K562 (cell line): Measurements from ENCODE around the gene ST6GAL1. TPM values are rescaled to one million over a fixed set of nuclear protein-coding genes. Genes with fewer than 3 reads are reported as not detected.

Source experiments
- CCNT2 ChIP-seq: IDR thresholded peaks from 2 replicates; pipeline ENCODE4 v1.6.1; 2011; ENCODE audit warnings: borderline replicate concordance, low read depth, mild to moderate bottlenecking, moderate library complexity, mixed read lengths, low read length; ENCODE audit not compliant: insufficient read length; ENCODE audit errors: extremely low read depth
- MAFF ChIP-seq: IDR thresholded peaks from 2 replicates; pipeline ENCODE4 v1.6.1; 2012; ENCODE audit warnings: low read length, improper control_type of control experiment
- MGA ChIP-seq: fragments of 450-650 bp; IDR thresholded peaks from 2 replicates; pipeline ENCODE4 v1.6.1; 2016; ENCODE audit warnings: mild to moderate bottlenecking, moderate library complexity
- MYNN ChIP-seq, 2 experiments: sonication (generic); formaldehyde crosslinking in 1 of 2; IDR thresholded peaks; 2 replicates each; pipeline versions ENCODE4 v1.5.0 to v1.6.1; 2016 to 2020; ENCODE audit warnings: antibody characterized with exemption in 1 of 2, missing genetic modification reagents in 1 of 2
- NRF1 ChIP-seq, 2 experiments: fragments of 450-650 bp; IDR thresholded peaks in 1 of 2; conservative IDR thresholded peaks in 1 of 2; 2 replicates each; pipeline ENCODE4 v1.6.1; 2014; ENCODE audit warnings: mild to moderate bottlenecking in 2 of 2
- SP1 ChIP-seq: sonication (generic); formaldehyde crosslinking; IDR thresholded peaks from 2 replicates; pipeline ENCODE4 v1.8.1; 2022; ENCODE audit warnings: mild to moderate bottlenecking, missing genetic modification reagents
- ZBTB2 ChIP-seq: fragments of 450-650 bp; IDR thresholded peaks from 2 replicates; pipeline ENCODE4 v1.6.1; 2016; ENCODE audit warnings: antibody characterized with exemption
- ZEB2 ChIP-seq: fragments of 450-650 bp; IDR thresholded peaks from 2 replicates; pipeline ENCODE4 v1.6.1; 2016
- ZNF165 ChIP-seq: fragments of 250-450 bp; sonication (Bioruptor Pico); IDR thresholded peaks from 2 replicates; pipeline ENCODE4 v1.4.0; 2020; ENCODE audit warnings: borderline replicate concordance
- ZNF696 ChIP-seq: fragments of 250-450 bp; sonication (Bioruptor Pico); conservative IDR thresholded peaks from 2 replicates; pipeline ENCODE4 v1.4.0; 2020; ENCODE audit warnings: mild to moderate bottlenecking, moderate library complexity
- polyA plus RNA-seq, 8 experiments: library from polyadenylated mRNA; depleted of rRNA in 4 of 8; stranded (reverse) in 5 of 8; unstranded in 3 of 8; fragments of >200 nt; fragmentation: Nextera tagmentation in 2 of 8; fragmentation: Illumina TruSeq in 1 of 8; extraction: Ambion mirVana in 2 of 8; extraction: Trizol in 1 of 8; gene quantifications; 2 replicates each; pipeline versions ENCODE4 v1.2.1 to v1.2.3, GENCODE V29; 2011 to 2014; ENCODE audit warnings: inconsistent platforms in 1 of 8, missing spikeins in 1 of 8
- total RNA-seq, 7 experiments: library from RNA; depleted of rRNA in 6 of 7; stranded (reverse); fragments of >200 nt in 6 of 7; fragmentation: Illumina TruSeq in 2 of 7; extraction: Trizol in 2 of 7; gene quantifications; 2 replicates each; pipeline versions ENCODE4 v1.2.1 to v1.2.3, GENCODE V29; 2011 to 2021; ENCODE audit warnings: low replicate concordance in 1 of 7

ST6GAL1 gene
- total and polyA plus RNA-seq, 9 of the 15 experiments (the other 6 are each of a cell fraction or from before 2014, with no cell fraction given) = 31.9 to 145 (median 71.0) TPM

- TF ChIP-seq ZBTB2 (peak; percentile 26; the same call in 1 of the 2 replicates), SP1 (CRISPR knock-in tag) (0 out of 2 replicates have a peak, but pooled peaks have one; percentile 15), ZEB2 (peak; percentile 92), MGA (peak; percentile 78), ZNF696 (CRISPR knock-in tag) (no peak), CCNT2 (peak; percentile 74), MAFF (peak; percentile 72; the same call in 1 of the 2 replicates), MYNN (IDR thresholded peaks at IDR 0.05) (peak; percentile 48; the same call in 1 of the 2 replicates), MYNN (CRISPR knock-in tag; IDR thresholded peaks at IDR 0.05) (no peak), ZNF165 (CRISPR knock-in tag) (no peak), NRF1 (conservative IDR thresholded peaks at IDR 0.05 in 1 of 2, IDR thresholded peaks at IDR 0.05 in 1 of 2) (peak in 1 of 2 experiments; percentile 17; a peak in 1 of 4 replicates)
These were observed 19.1 kb downstream of the ST6GAL1 start (continued) for GRCh38 chr3:186949281-186949982.
